IMR-90 (cell line): ENCODE results near the gene ANO7. TPM values are rescaled to one million over a fixed set of nuclear protein-coding genes. Genes with fewer than 3 reads are reported as not detected.
A peak's percentile ranks its signal among the peaks of the same experiment; 100 is the strongest.

Source experiments
- ATAC-seq: fragments of 200-7000 bp; cut with Tn5 transposase; 2 replicates; pipeline ENCODE4 v1.9.1; 2020; ENCODE audit warnings: low read depth, mild to moderate bottlenecking, moderate library complexity
- BruUV-seq: library from RNA; stranded (reverse); fragments of 400-500 nt; replicated peaks from 2 replicates; lab custom pipeline; 2021; lab: Mats Ljungman, UMichigan
- CTCF ChIA-PET: fragments of 300-600 bp; formaldehyde crosslinking; extraction: SDS; loops from one replicate; lab custom pipeline; 2021; ENCODE audit warnings: antibody characterized with exemption; lab: Yijun Ruan, JAX
- POLR2A ChIA-PET: fragments of 300-600 bp; sonication (Branson Sonifier 250); formaldehyde crosslinking; loops from one replicate; lab custom pipeline; 2022; ENCODE audit warnings: antibody characterized with exemption; ENCODE audit not compliant: unreplicated experiment; lab: Charles Lee
- DNase-seq: peaks from one replicate; pipeline ENCODE4 v3.0.0; 2013
- H2AFZ ChIP-seq: replicated peaks from 2 replicates; pipeline ENCODE3; 2013; ENCODE audit warnings: low read length, mild to moderate bottlenecking; ENCODE audit not compliant: poor library complexity
- H2AK5ac ChIP-seq: 2 replicates; pipeline ENCODE4 v1.6.1; 2013; ENCODE audit warnings: low read depth, low read length, inconsistent platforms
- H2AK9ac ChIP-seq: replicated peaks from 2 replicates; pipeline ENCODE3; 2013; ENCODE audit warnings: mild to moderate bottlenecking, low read depth, low read length, moderate library complexity; ENCODE audit not compliant: poor library complexity
- H2BK120ac ChIP-seq: 2 replicates; pipeline ENCODE4 v1.6.1; 2013; ENCODE audit warnings: low read depth, low read length, inconsistent platforms
- H2BK15ac ChIP-seq: 3 replicates; pipeline ENCODE4 v1.6.1; 2013; ENCODE audit warnings: low read depth, low read length, inconsistent platforms
- H2BK20ac ChIP-seq: 2 replicates; pipeline ENCODE4 v1.6.1; 2013; ENCODE audit warnings: low read depth, mild to moderate bottlenecking, inconsistent platforms, low read length, moderate library complexity
- H2BK5ac ChIP-seq: 2 replicates; pipeline ENCODE4 v1.6.1; 2013; ENCODE audit warnings: mild to moderate bottlenecking, low read depth, low read length, inconsistent platforms; ENCODE audit not compliant: poor library complexity, severe bottlenecking
- H3K14ac ChIP-seq: replicated peaks from 2 replicates; pipeline ENCODE4 v1.6.1; 2013; ENCODE audit warnings: low read depth, low read length, inconsistent platforms
- H3K18ac ChIP-seq: 2 replicates; pipeline ENCODE4 v1.6.1; 2013; ENCODE audit warnings: low read depth, low read length, control low read depth
- H3K23ac ChIP-seq: 2 replicates; pipeline ENCODE4 v1.6.1; 2013; ENCODE audit warnings: low read depth, low read length, inconsistent platforms
- H3K27ac ChIP-seq: 2 replicates; pipeline ENCODE4 v1.5.1; 2013; ENCODE audit warnings: mild to moderate bottlenecking, control low read depth, low read length; ENCODE audit not compliant: insufficient read depth
- H3K27me3 ChIP-seq: 2 replicates; pipeline ENCODE4 v1.6.1; 2013; ENCODE audit warnings: low read length; ENCODE audit not compliant: control insufficient read depth, insufficient read depth
- H3K36me3 ChIP-seq: 2 replicates; pipeline ENCODE4 v1.6.1; 2013; ENCODE audit warnings: low read length, mixed read lengths; ENCODE audit not compliant: control insufficient read depth, insufficient read depth
- H3K4ac ChIP-seq: 2 replicates; pipeline ENCODE4 v1.6.1; 2013; ENCODE audit warnings: low read depth, low read length, inconsistent platforms
- H3K4me1 ChIP-seq: 2 replicates; pipeline ENCODE4 v1.6.1; 2013; ENCODE audit warnings: low read length, mixed read lengths; ENCODE audit not compliant: control insufficient read depth, insufficient read depth
- H3K4me2 ChIP-seq: 2 replicates; pipeline ENCODE4 v1.6.1; 2013; ENCODE audit warnings: low read depth, mild to moderate bottlenecking, control low read depth, low read length, moderate library complexity
- H3K4me3 ChIP-seq: 2 replicates; pipeline ENCODE4 v1.5.1; 2013; ENCODE audit warnings: low read depth, mild to moderate bottlenecking, control low read depth, low read length, moderate library complexity; ENCODE audit not compliant: insufficient read depth
- H3K56ac ChIP-seq: 2 replicates; pipeline ENCODE4 v1.6.1; 2013; ENCODE audit warnings: low read length, inconsistent platforms; ENCODE audit not compliant: insufficient read depth; ENCODE audit errors: extremely low read depth
- H3K79me1 ChIP-seq, 2 experiments: 2 replicates each; pipeline ENCODE4 v1.6.1; 2013; ENCODE audit warnings: low read length in 2 of 2, inconsistent platforms in 1 of 2, low read depth in 1 of 2
- H3K9ac ChIP-seq: 2 replicates; pipeline ENCODE4 v1.6.1; 2013; ENCODE audit warnings: low read depth, low read length, control low read depth
- H3K9me1 ChIP-seq: 2 replicates; pipeline ENCODE4 v1.6.1; 2013; ENCODE audit warnings: low read length, inconsistent platforms; ENCODE audit not compliant: insufficient read depth
- H3K9me3 ChIP-seq: 2 replicates; pipeline ENCODE4 v1.6.1; 2013; ENCODE audit warnings: low read length; ENCODE audit not compliant: control insufficient read depth, insufficient read depth
- H4K20me1 ChIP-seq: 2 replicates; pipeline ENCODE4 v1.6.1; 2013; ENCODE audit warnings: low read length, inconsistent platforms; ENCODE audit not compliant: insufficient read depth
- H4K5ac ChIP-seq: 2 replicates; pipeline ENCODE4 v1.6.1; 2013; ENCODE audit warnings: mild to moderate bottlenecking, low read depth, low read length, control low read depth
- H4K8ac ChIP-seq, 2 experiments: 2 replicates each; pipeline ENCODE4 v1.6.1; 2013; ENCODE audit warnings: low read depth in 2 of 2, low read length in 2 of 2, control low read depth in 1 of 2, inconsistent platforms in 1 of 2
- H4K91ac ChIP-seq: 2 replicates; pipeline ENCODE4 v1.6.1; 2013; ENCODE audit warnings: low read depth, low read length, inconsistent platforms; ENCODE audit not compliant: insufficient read depth
- BHLHE40 ChIP-seq: fragments of 150-350 bp; IDR thresholded peaks from 2 replicates; pipeline ENCODE4 v1.6.1; 2016; ENCODE audit warnings: mild to moderate bottlenecking, low read depth, low read length
- CHD1 ChIP-seq: IDR thresholded peaks from 2 replicates; pipeline ENCODE4 v1.6.1; 2012; ENCODE audit warnings: low read depth, low read length, improper control_type of control experiment
- FOS ChIP-seq: fragments of 150-350 bp; IDR thresholded peaks from 2 replicates; pipeline ENCODE4 v1.6.1; 2016; ENCODE audit warnings: low read depth, low read length
- SMC3 ChIP-seq: fragments of 150-350 bp; IDR thresholded peaks from 2 replicates; pipeline ENCODE4 v1.6.1; 2016; ENCODE audit warnings: low read depth, mild to moderate bottlenecking, antibody characterized with exemption, low read length, moderate library complexity
- USF2 ChIP-seq: fragments of 150-350 bp; IDR thresholded peaks from 2 replicates; pipeline ENCODE4 v1.6.1; 2017; ENCODE audit warnings: mild to moderate bottlenecking, antibody characterized with exemption, low read length, low read depth
- WGBS, 2 experiments: methylation state at CpG; one replicate each; pipeline versions ENCODE4 v1.1.5 to v1.1.7; 2013; ENCODE audit warnings: missing lambda C conversion rate in 2 of 2; ENCODE audit not compliant: insufficient read length in 1 of 2; ENCODE audit errors: extremely low coverage in 2 of 2; 5-methylcytosine and 5-hydroxymethylcytosine counted together
- dilution Hi-C: fragments of 300-500 bp; cut with HindIII; formaldehyde crosslinking; loops from one replicate; pipeline ENCODE4 v1.14.3; 2018; ENCODE audit warnings: low sequenced_read_pairs; ENCODE audit not compliant: unreplicated experiment
- in situ Hi-C: fragments of 300-500 bp; cut with MboI; formaldehyde crosslinking; loops from 3 replicates; pipeline ENCODE4 v1.14.3; 2019; ENCODE audit warnings: low sequenced_read_pairs, inconsistent platforms, mixed read lengths
- intact Hi-C: fragments of 100-400 bp; cut with micrococcal nuclease; formaldehyde crosslinking; loops from 2 replicates; pipeline ENCODE4 v1.10.0; 2022
- polyA plus RNA-seq, 3 experiments: library from polyadenylated mRNA; depleted of rRNA; stranded (reverse); fragments of >200 nt; gene quantifications; 2 replicates each; pipeline ENCODE4 v1.2.3, GENCODE V29; 2012; ENCODE audit warnings: low replicate concordance in 1 of 3
- total RNA-seq: library from RNA; depleted of rRNA; stranded (reverse); fragments of >200 nt; gene quantifications from 2 replicates; pipeline ENCODE4 v1.2.3, GENCODE V29; 2012

The ANO7 gene
- total and polyA plus RNA-seq, 2 of the 4 experiments (the other 2 are of a cell fraction), result 0.36 to 3.4 TPM

GRCh38 chr2:241248289-241248688, 59.8 kb downstream of the ANO7 start:
- H3K79me1 ChIP-seq, result peaks cover 34 to 82% of the 10 kb centered on the region in 2 experiments
- POLR2A ChIA-PET, result no interaction called here
- no peak for TF ChIP-seq BHLHE40
- TF ChIP-seq CHD1, result no peak
- TF ChIP-seq SMC3, result no peak
- TF ChIP-seq FOS, result no peak
- TF ChIP-seq USF2, result no peak
- ATAC-seq, result no peak
- no peak overlapping the region for H3K4me3 ChIP-seq
- CTCF ChIA-PET, result no interaction called here
- H3K4me2 ChIP-seq, result no peak overlapping the region
- H3K9me1 ChIP-seq, result peaks cover 4% of the 10 kb centered on the region
- peak overlapping the region; percentile 19 for H2AK9ac ChIP-seq
- no peak overlapping the region for H2BK120ac ChIP-seq
- H2BK20ac ChIP-seq, result no peak overlapping the region
- dilution Hi-C loops (no loop called here), in situ Hi-C loops (no loop called here), intact Hi-C loops (no loop called here)
- no peaks in the 10 kb centered on the region for H3K27me3 ChIP-seq
- WGBS, 2 experiments, result 96% methylated on average over 6 of the region's 11 CpGs; no CpG with 5 or more reads in 1 of the 2 experiments
- H4K5ac ChIP-seq, result no peak overlapping the region
- H3K9me3 ChIP-seq, result no peaks in the 10 kb centered on the region
- H4K8ac ChIP-seq, result no peak overlapping the region
- peaks cover 90% of the 10 kb centered on the region for H4K20me1 ChIP-seq
- H2AK5ac ChIP-seq, result no peak overlapping the region
- H3K27ac ChIP-seq, result no peak overlapping the region
- H3K9ac ChIP-seq, result no peak overlapping the region
- H3K14ac ChIP-seq, result no peak overlapping the region
- no peak overlapping the region for H3K56ac ChIP-seq
- no peak for DNase-seq
- H3K4ac ChIP-seq, result no peak overlapping the region
- H3K23ac ChIP-seq, result no peak overlapping the region
- peaks cover 85% of the 10 kb centered on the region for H3K36me3 ChIP-seq
- H2AFZ ChIP-seq, result no peak overlapping the region
- H4K91ac ChIP-seq, result no peak overlapping the region
- no peak overlapping the region for H2BK15ac ChIP-seq
- no peaks in the 10 kb centered on the region for H3K4me1 ChIP-seq
- no peak overlapping the region for H3K18ac ChIP-seq
- no peak overlapping the region for H2BK5ac ChIP-seq
- no TSS peak for BruUV-seq
